ENCODE results near the gene PHACTR3.

PHACTR3 gene

GRCh38 chr20:59775687-59776055 lies 171.3 kb downstream of the PHACTR3 start:
- no peak overlapping the region for H3K9ac ChIP-seq (ENCODE audit: low read length)
- H3K36me3 ChIP-seq (ENCODE audit: control insufficient read depth, low read depth, low read length) = no peaks in the 10 kb centered on the region
- no peaks in the 10 kb centered on the region for H3K9me3 ChIP-seq (ENCODE audit: control insufficient read depth, low read depth, low read length)
- H3K27me3 ChIP-seq (ENCODE audit: control insufficient read depth, insufficient read depth, low read length) = no peaks in the 10 kb centered on the region
- H3K4me1 ChIP-seq (ENCODE audit: control insufficient read depth, low read depth, low read length) = no peaks in the 10 kb centered on the region
- no peak overlapping the region for H3K27ac ChIP-seq (ENCODE audit: low read length)
- no peak overlapping the region for H3K4me3 ChIP-seq (ENCODE audit: low read length)

- H3K27me3 ChIP-seq (ENCODE audit: control insufficient read depth, insufficient read depth, low read length) = no peaks in the 10 kb centered on the region
- no peak overlapping the region for H3K27ac ChIP-seq (ENCODE audit: low read length)
- no peaks in the 10 kb centered on the region for H3K36me3 ChIP-seq (ENCODE audit: control insufficient read depth, low read depth, low read length)
- H3K4me1 ChIP-seq (ENCODE audit: control insufficient read depth, low read depth, low read length) = no peaks in the 10 kb centered on the region
- H3K9ac ChIP-seq (ENCODE audit: low read length) = no peak overlapping the region
- no peaks in the 10 kb centered on the region for H3K9me3 ChIP-seq (ENCODE audit: control insufficient read depth, low read depth, low read length)
- H3K4me3 ChIP-seq (ENCODE audit: low read length) = no peak overlapping the region
Observed at GRCh38 chr20:59776059-59776603, 171.8 kb downstream of the PHACTR3 start.

- no peaks in the 10 kb centered on the region for H3K4me1 ChIP-seq (ENCODE audit: control insufficient read depth, low read depth, low read length)
- no peaks in the 10 kb centered on the region for H3K27me3 ChIP-seq (ENCODE audit: control insufficient read depth, insufficient read depth, low read length)
- no peak overlapping the region for H3K4me3 ChIP-seq (ENCODE audit: low read length)
- H3K9ac ChIP-seq (ENCODE audit: low read length) = no peak overlapping the region
- H3K27ac ChIP-seq (ENCODE audit: low read length) = no peak overlapping the region
- no peaks in the 10 kb centered on the region for H3K36me3 ChIP-seq (ENCODE audit: control insufficient read depth, low read depth, low read length)
- no peaks in the 10 kb centered on the region for H3K9me3 ChIP-seq (ENCODE audit: control insufficient read depth, low read depth, low read length)
Observed at GRCh38 chr20:59776626-59777330, 172.4 kb downstream of the PHACTR3 start.

DNA sequence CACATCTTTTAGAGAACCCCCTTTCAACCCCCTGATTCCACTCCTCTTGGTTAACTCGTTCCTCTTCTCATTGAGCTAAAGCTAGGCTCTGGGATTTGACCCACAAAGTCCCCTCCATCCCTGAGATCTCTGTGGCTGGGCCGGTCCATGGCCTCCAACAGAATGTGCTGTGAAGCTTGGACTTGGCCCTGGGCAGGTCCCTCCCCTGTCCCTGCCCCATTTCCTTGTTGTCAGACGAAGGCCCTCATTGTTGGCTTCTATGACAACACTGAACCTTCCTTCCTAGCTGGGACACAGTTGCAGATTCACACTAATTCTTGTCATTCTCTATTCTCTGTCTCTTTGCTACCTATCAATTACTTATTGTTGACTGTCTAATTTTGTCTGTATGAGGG lies 173.0 kb downstream of the PHACTR3 start:
- Histone ChIP-seq H3K27ac (ENCODE audit: low read length) (no peak overlapping the region), H3K27me3 (ENCODE audit: control insufficient read depth, insufficient read depth, low read length) (no peaks in the 10 kb centered on the region), H3K36me3 (ENCODE audit: control insufficient read depth, low read depth, low read length) (no peaks in the 10 kb centered on the region), H3K9ac (ENCODE audit: low read length) (no peak overlapping the region), H3K4me3 (ENCODE audit: low read length) (no peak overlapping the region), H3K9me3 (ENCODE audit: control insufficient read depth, low read depth, low read length) (no peaks in the 10 kb centered on the region), H3K4me1 (ENCODE audit: control insufficient read depth, low read depth, low read length) (no peaks in the 10 kb centered on the region)

- Histone ChIP-seq H3K4me3 (ENCODE audit: low read length) (no peak overlapping the region), H3K36me3 (ENCODE audit: control insufficient read depth, low read depth, low read length) (no peaks in the 10 kb centered on the region), H3K9me3 (ENCODE audit: control insufficient read depth, low read depth, low read length) (no peaks in the 10 kb centered on the region), H3K27me3 (ENCODE audit: control insufficient read depth, insufficient read depth, low read length) (no peaks in the 10 kb centered on the region), H3K4me1 (ENCODE audit: control insufficient read depth, low read depth, low read length) (peaks cover 4% of the 10 kb centered on the region), H3K27ac (ENCODE audit: low read length) (no peak overlapping the region), H3K9ac (ENCODE audit: low read length) (no peak overlapping the region)
Observed at GRCh38 chr20:59777814-59778575, 173.7 kb downstream of the PHACTR3 start.

DNA sequence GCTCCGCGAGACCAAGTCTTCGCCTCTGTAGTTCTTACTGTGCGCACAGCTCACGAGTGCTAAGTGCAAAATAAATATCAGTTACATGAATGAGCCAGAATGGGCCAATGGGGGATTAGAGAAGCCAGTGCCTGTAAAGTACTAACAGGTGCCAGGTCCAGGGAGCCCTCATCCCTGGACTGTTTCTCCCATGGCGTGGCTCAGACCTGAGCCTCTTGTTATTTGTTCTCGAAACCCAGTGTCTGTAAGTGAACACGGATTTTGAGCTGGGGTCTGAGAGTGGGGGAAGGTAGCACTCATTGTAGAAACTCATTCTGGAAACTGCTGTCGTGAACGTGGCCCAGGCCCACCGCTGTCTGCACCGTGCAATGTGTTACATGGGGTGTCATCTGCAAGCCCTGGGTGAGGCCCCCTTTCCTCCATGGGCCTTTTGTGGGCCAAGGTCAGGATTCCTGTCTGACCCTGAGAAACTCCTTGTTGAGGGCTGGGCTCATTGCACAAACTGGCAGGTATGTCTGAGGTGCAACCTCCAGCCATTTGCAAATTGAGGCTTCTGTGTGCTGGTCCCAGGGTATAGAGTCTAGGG lies 174.4 kb downstream of the PHACTR3 start:
- Histone ChIP-seq H3K36me3 (ENCODE audit: control insufficient read depth, low read depth, low read length) (no peaks in the 10 kb centered on the region), H3K27ac (ENCODE audit: low read length) (no peak overlapping the region), H3K4me3 (ENCODE audit: low read length) (no peak overlapping the region), H3K27me3 (ENCODE audit: control insufficient read depth, insufficient read depth, low read length) (no peaks in the 10 kb centered on the region), H3K9me3 (ENCODE audit: control insufficient read depth, low read depth, low read length) (no peaks in the 10 kb centered on the region), H3K4me1 (ENCODE audit: control insufficient read depth, low read depth, low read length) (peaks cover 4% of the 10 kb centered on the region), H3K9ac (ENCODE audit: low read length) (no peak overlapping the region)

DNA sequence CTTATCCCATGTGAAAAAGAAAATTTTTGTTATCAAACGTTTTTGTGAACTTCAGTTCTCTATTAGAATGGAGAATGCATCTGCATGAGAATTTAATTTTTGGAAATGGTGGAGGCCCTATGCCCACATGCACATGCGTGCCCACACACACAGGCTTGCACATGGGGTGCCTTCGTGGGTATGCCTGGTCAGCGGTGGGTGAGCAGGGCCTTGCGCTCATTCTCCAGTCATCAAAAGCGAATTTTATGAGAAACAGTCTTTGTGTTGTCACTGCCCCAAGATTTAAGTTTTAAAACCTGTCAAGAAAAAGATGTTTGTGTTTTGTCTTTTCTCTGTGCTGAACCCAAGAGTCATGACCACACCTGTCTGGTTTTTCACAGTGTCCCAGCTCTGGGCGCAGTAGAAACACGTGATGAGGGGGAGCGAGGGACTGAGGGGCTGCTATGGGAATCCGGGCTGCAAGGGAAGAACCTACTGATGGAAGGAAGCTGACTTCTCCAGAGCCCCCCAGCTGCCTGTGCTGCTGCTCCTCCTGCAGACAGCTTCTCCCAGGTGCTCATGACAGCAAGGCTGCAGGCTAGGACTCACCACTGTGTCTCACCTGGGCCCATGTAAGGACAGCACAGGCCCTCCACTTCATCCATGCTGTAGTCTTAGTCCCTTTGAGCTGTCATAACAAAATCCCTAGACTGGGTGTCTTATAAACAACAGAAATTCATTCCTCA lies 175.5 kb downstream of the PHACTR3 start:
- Histone ChIP-seq H3K4me3 (ENCODE audit: low read length) (no peak overlapping the region), H3K27ac (ENCODE audit: low read length) (no peak overlapping the region), H3K27me3 (ENCODE audit: control insufficient read depth, insufficient read depth, low read length) (no peaks in the 10 kb centered on the region), H3K36me3 (ENCODE audit: control insufficient read depth, low read depth, low read length) (no peaks in the 10 kb centered on the region), H3K9me3 (ENCODE audit: control insufficient read depth, low read depth, low read length) (no peaks in the 10 kb centered on the region), H3K4me1 (ENCODE audit: control insufficient read depth, low read depth, low read length) (peaks cover 4% of the 10 kb centered on the region), H3K9ac (ENCODE audit: low read length) (no peak overlapping the region)

- peaks cover 4% of the 10 kb centered on the region for H3K4me1 ChIP-seq (ENCODE audit: control insufficient read depth, low read depth, low read length)
- no peaks in the 10 kb centered on the region for H3K36me3 ChIP-seq (ENCODE audit: control insufficient read depth, low read depth, low read length)
- no peaks in the 10 kb centered on the region for H3K9me3 ChIP-seq (ENCODE audit: control insufficient read depth, low read depth, low read length)
- no peak overlapping the region for H3K27ac ChIP-seq (ENCODE audit: low read length)
- H3K4me3 ChIP-seq (ENCODE audit: low read length) = no peak overlapping the region
- H3K9ac ChIP-seq (ENCODE audit: low read length) = no peak overlapping the region
- no peaks in the 10 kb centered on the region for H3K27me3 ChIP-seq (ENCODE audit: control insufficient read depth, insufficient read depth, low read length)
Observed at GRCh38 chr20:59780494-59781185, 176.3 kb downstream of the PHACTR3 start.

- no peak overlapping the region for H3K4me3 ChIP-seq (ENCODE audit: low read length)
- H3K9me3 ChIP-seq (ENCODE audit: control insufficient read depth, low read depth, low read length) = no peaks in the 10 kb centered on the region
- no peak overlapping the region for H3K27ac ChIP-seq (ENCODE audit: low read length)
- no peaks in the 10 kb centered on the region for H3K36me3 ChIP-seq (ENCODE audit: control insufficient read depth, low read depth, low read length)
- H3K27me3 ChIP-seq (ENCODE audit: control insufficient read depth, insufficient read depth, low read length) = no peaks in the 10 kb centered on the region
- H3K4me1 ChIP-seq (ENCODE audit: control insufficient read depth, low read depth, low read length) = peaks cover 4% of the 10 kb centered on the region
- no peak overlapping the region for H3K9ac ChIP-seq (ENCODE audit: low read length)
Observed at GRCh38 chr20:59781226-59781625, 176.9 kb downstream of the PHACTR3 start.

DNA sequence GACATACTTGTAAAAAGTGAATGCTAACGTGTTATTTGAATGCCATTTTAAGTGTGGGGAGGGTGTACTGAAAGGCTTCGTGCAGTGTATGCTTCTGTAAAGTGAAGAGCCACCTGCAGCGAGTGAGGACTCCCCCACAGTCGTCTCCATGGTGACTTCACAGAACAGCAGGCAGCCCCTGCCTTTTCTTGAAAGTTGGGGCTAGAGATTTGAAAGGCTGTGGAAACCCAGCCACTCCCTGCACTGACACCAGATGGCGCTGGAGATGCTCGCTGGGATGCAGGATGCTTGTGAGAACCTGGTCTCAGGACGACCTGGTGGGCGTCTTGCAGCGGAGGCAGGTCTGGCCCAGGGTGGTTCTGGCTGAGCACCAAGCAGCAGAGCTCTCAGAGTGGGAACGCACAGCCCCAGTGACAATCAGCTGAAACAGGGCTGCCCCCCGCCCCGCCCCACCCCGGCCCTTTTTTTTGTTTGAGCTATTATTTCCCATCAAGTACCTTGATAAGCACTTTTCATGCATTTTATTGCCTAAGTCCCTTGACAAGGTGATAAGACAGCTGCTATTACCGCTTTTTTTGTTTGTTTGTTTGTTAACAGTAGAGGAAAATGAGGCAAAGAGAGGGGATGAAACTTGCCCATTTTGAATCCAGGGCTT lies 178.8 kb downstream of the PHACTR3 start:
- peaks cover 4% of the 10 kb centered on the region for H3K4me1 ChIP-seq (ENCODE audit: control insufficient read depth, low read depth, low read length)
- H3K9me3 ChIP-seq (ENCODE audit: control insufficient read depth, low read depth, low read length) = no peaks in the 10 kb centered on the region
- no peak overlapping the region for H3K4me3 ChIP-seq (ENCODE audit: low read length)
- H3K27ac ChIP-seq (ENCODE audit: low read length) = no peak overlapping the region
- H3K36me3 ChIP-seq (ENCODE audit: control insufficient read depth, low read depth, low read length) = no peaks in the 10 kb centered on the region
- no peaks in the 10 kb centered on the region for H3K27me3 ChIP-seq (ENCODE audit: control insufficient read depth, insufficient read depth, low read length)
- H3K9ac ChIP-seq (ENCODE audit: low read length) = no peak overlapping the region
